GM19351 (cell line): Measurements from ENCODE around the gene HLA-DRB1.
"Not testable (repeated sequence)": the region's sequence is repeated elsewhere in the genome, so short reads cannot be mapped to it uniquely, and the experiment has no call there.

Experiments
- ATAC-seq: cut with Tn5 transposase; IDR thresholded peaks from one replicate; pipeline ENCODE4 v1.9.1; 2021; ENCODE audit warnings: mild to moderate bottlenecking, moderate library complexity; ENCODE audit not compliant: unreplicated experiment

HLA-DRB1 gene

GRCh38 chr6:32562940-32563339, 26.7 kb downstream of the HLA-DRB1 start:
- ATAC-seq, result no peak

DNA sequence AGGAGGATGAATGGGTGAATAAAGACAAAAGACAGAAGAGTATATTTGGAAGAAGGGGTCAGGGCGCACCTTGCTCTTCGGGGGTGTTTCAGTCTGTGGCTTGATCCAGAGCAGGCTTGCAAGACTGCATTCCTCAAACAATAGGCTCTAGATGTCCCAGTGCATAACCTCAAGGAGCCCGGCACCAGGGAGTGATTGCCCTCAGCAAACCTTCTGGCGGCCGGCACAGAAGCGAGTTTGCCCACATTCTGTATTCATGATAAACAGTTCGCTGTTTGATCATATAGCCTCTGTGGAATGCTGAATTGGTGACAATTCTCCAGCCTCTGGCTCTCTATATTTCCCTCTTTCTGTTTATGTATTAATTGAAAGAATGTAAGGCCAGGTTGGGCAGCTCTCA, 29.9 kb downstream of the HLA-DRB1 start:
- no peak for ATAC-seq

DNA sequence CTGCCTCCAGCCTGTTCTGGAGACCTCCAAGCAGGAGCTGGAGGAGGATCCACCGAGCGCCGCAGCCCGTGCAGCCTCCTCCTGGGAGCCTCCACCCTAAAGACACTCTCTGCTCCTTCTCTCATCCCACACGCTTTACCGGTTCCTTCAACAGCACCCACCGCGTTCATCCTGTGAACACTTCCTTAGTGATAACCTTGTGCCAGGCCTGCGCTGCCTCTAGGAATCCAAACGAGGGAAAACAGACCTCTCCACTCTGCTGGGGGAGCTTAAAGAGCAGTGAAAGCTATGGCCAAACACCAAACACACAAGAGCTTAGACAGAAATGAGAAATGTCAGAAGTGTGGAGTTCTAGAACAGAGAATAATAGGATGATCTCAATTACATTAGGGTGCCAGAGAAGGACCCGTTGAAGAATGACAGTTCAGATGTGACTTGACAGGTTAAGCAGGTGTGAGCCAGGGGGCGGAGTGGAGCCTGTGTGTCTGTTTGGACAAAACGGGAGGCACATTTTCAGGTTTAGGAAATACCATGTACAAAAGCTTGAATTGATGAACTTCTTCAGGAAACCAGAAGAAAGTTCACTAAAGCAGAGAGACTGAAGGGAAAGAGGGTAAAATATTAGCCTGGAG, 31.1 kb downstream of the HLA-DRB1 start:
- ATAC-seq, result no peak

GRCh38 chr6:32554116-32554965, 35.3 kb downstream of the HLA-DRB1 start:
- ATAC-seq, result no peak

DNA sequence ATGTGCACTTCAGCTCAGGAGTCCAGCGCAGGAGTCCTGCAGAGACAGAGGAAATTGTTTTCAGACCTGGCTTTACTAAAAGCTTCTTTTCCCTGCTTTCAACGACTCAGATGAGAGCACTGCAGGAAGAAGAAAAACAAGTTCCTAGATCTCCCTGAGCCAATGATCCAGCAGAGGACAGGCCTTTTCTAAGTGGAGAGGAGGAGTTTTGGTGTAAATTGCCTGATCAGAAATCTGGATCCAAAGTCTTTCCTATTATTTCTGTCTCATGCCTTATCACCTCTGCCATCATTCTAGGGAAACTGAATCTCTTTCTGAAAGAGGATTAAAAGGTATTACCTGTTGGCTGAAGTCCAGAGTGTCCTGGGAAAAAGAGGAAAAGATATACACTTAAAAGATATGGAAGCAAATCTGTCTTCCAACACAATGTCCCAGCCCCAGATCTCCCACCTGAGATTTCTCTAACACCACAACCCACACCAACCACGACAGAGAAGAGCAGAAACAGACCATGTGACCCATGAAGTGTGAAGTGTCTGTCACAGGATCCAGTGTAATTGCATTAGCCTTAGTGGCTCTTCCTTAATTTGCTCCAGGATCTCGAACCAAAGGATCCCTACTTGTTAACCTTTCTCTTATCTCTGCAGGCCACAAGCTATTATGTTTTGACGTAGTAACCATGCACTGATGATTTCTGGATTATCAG, 36.5 kb downstream of the HLA-DRB1 start:
- ATAC-seq, result no peak

DNA sequence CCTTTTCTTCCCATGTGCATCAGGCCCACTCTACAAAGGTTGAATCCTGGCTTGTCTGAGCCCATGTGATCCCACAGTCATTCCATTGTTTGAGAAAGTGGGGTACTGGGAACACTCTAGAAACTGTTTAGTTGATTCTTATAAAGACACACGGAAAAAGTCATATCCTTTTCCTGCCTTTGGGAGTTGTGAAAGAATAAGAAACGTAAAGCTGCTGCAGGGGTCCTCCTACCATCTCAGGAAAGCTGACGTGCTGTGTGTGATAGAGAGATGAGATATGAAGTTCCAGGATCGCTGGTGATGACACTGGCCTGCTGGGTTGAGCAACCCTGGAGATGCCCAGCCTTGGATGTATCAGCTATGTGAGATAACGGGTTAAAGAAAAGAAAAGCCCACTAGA, 38.2 kb downstream of the HLA-DRB1 start:
- ATAC-seq, result no peak

DNA sequence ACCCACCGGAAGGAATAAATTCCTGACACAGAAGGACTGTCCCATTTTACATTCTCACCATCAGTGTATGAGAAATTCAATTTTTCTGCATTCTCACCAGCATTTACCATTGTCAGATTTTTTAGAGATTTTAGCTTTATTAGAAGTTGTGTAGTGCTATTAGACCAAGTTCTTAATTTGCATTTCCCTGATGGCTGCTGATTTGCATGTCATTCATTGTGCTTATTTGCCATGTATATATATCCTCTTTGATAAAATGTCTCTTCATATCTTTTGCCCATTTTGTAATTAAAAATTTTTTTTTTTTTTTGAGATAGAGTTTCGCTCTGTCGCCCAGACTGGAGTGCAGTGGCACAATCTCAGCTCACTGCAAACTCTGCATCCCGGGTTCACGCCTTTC, 49.8 kb downstream of the HLA-DRB1 start:
- ATAC-seq, result no peak

GRCh38 chr6:32530431-32530793, 59.2 kb downstream of the HLA-DRB1 start:
- ATAC-seq, result not testable (repeated sequence)

DNA sequence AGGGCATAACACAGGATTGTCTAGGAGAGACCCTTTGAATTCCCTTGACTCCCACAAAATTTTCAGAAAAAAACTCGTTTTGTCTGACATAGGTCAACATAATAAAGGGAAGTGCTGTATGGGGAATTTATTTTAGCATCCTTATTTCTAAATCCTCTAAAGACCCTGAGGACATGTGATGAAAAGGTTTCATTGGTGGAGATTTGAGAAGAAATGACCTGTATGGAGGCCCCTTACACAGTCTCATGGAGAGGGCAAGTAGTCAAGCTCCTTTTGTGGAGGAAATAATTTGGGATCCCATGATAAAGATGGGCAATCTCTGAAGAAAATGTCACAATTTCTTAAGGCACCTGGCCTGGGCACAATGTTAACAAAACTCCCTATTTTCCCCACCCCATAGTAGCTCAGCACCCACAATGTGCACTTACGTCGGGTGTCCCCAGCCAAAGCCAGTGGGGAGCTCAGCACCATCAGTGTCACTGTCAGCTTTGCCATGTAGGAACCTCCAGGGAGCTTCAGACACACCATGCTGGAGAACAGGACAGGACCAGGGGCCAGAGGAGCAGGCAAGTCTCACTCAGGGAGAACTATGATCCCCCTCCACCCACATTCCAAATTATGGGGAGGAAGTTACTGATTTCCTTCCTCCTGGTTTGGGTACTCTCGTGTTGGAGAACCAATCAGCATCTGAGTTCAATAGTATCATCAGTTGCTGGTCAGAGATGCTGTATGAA, 59.8 kb downstream of the HLA-DRB1 start, which contains the start of gene HLA-DRB5:
HLA-DRB5 (minus strand) TSS at position 591 of the 734 bp plus-strand sequence; CDS start at position 528, 63 bp downstream.
- ATAC-seq, result peak; percentile 73
